GDM1 (cell line): Measurements from ENCODE around the gene XPR1.
"Not testable (repeated sequence)": the region's sequence is repeated elsewhere in the genome, so short reads cannot be mapped to it uniquely, and the experiment has no call there.

Source experiments
- DNase-seq: peaks from one replicate; lab custom pipeline; 2025; lab: John Stamatoyannopoulos, UW

The XPR1 gene

GRCh38 chr1:180644526-180645192 is 12.8 kb downstream of the XPR1 start:
- no peak for DNase-seq

- not testable (repeated sequence) for DNase-seq
These were observed 13.4 kb downstream of the XPR1 start for GRCh38 chr1:180645261-180645660.

- DNase-seq: no peak
These were observed 14.3 kb downstream of the XPR1 start for GRCh38 chr1:180646093-180646492.

- DNase-seq: no peak
These were observed 14.7 kb downstream of the XPR1 start for GRCh38 chr1:180646547-180646946.

GRCh38 chr1:180652792-180653191 is 21.0 kb downstream of the XPR1 start:
- no peak for DNase-seq

- no peak for DNase-seq
These were observed 30.9 kb downstream of the XPR1 start for GRCh38 chr1:180662709-180663108.

GRCh38 chr1:180670681-180671080 is 38.9 kb downstream of the XPR1 start:
- DNase-seq: no peak

- no peak for DNase-seq
These were observed 40.3 kb downstream of the XPR1 start for GRCh38 chr1:180672105-180672504.

GRCh38 chr1:180672505-180672904 is 40.7 kb downstream of the XPR1 start:
- DNase-seq: no peak

GRCh38 chr1:180674603-180675530 is 43.0 kb downstream of the XPR1 start:
- no peak for DNase-seq

GRCh38 chr1:180675586-180675985 is 43.8 kb downstream of the XPR1 start:
- no peak for DNase-seq

- no peak for DNase-seq
These were observed 48.8 kb downstream of the XPR1 start for GRCh38 chr1:180680558-180681144.

- not testable (repeated sequence) for DNase-seq
These were observed 51.3 kb downstream of the XPR1 start for GRCh38 chr1:180683117-180683516.

- DNase-seq: no peak
These were observed 59.6 kb downstream of the XPR1 start for GRCh38 chr1:180691322-180691913.

GRCh38 chr1:180693564-180694244 is 61.9 kb downstream of the XPR1 start:
- DNase-seq: no peak

- no peak for DNase-seq
These were observed 63.5 kb downstream of the XPR1 start for GRCh38 chr1:180695282-180695681.

- DNase-seq: no peak
These were observed 64.5 kb downstream of the XPR1 start for GRCh38 chr1:180696361-180696760.

GRCh38 chr1:180698580-180698979 is 66.8 kb downstream of the XPR1 start:
- no peak for DNase-seq

- DNase-seq: not testable (repeated sequence)
These were observed 70.6 kb downstream of the XPR1 start for GRCh38 chr1:180702376-180702775.

- DNase-seq: not testable (repeated sequence)
These were observed 78.9 kb downstream of the XPR1 start for GRCh38 chr1:180710746-180711145.

GRCh38 chr1:180711260-180711659 is 79.4 kb downstream of the XPR1 start:
- not testable (repeated sequence) for DNase-seq

GRCh38 chr1:180720753-180721152 is 88.9 kb downstream of the XPR1 start:
- no peak for DNase-seq
